ENCODE data around the gene HMCN1.

- TF ChIP-seq, protein P1, sequence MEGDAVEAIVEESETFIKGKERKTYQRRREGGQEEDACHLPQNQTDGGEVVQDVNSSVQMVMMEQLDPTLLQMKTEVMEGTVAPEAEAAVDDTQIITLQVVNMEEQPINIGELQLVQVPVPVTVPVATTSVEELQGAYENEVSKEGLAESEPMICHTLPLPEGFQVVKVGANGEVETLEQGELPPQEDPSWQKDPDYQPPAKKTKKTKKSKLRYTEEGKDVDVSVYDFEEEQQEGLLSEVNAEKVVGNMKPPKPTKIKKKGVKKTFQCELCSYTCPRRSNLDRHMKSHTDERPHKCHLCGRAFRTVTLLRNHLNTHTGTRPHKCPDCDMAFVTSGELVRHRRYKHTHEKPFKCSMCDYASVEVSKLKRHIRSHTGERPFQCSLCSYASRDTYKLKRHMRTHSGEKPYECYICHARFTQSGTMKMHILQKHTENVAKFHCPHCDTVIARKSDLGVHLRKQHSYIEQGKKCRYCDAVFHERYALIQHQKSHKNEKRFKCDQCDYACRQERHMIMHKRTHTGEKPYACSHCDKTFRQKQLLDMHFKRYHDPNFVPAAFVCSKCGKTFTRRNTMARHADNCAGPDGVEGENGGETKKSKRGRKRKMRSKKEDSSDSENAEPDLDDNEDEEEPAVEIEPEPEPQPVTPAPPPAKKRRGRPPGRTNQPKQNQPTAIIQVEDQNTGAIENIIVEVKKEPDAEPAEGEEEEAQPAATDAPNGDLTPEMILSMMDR (conservative IDR thresholded peaks at IDR 0.05; ENCODE audit: low read depth in 2 of 2), result no peak
- TF ChIP-seq EZH2 (IDR thresholded peaks at IDR 0.05; ENCODE audit: low read depth, unreplicated experiment), result no peak
- TF ChIP-seq ZNF331 (CRISPR knock-in tag; IDR thresholded peaks at IDR 0.05; ENCODE audit: low read depth), result no peak
- no peak for TF ChIP-seq REST (IDR thresholded peaks at IDR 0.05; ENCODE audit: unreplicated experiment)
- no peak for TF ChIP-seq EZH2phosphoT487 (IDR thresholded peaks at IDR 0.05; ENCODE audit: unreplicated experiment)
These were observed 473.3 kb downstream of the HMCN1 start for GRCh38 chr1:186207391-186208085.
